PC-9 (cell line): ENCODE data around the gene IGFBP1. TPM values are rescaled to one million over a fixed set of nuclear protein-coding genes. Genes with fewer than 3 reads are reported as not detected.

ENCODE experiments used
- BruUV-seq: library from RNA; stranded (reverse); fragments of 400-500 nt; replicated peaks from 2 replicates; lab custom pipeline; 2021; lab: Mats Ljungman, UMichigan
- CTCF ChIA-PET: fragments of 300-600 bp; sonication (Branson Sonifier 250); formaldehyde crosslinking; loops from one replicate; lab custom pipeline; 2022; ENCODE audit warnings: antibody characterized with exemption; lab: Charles Lee
- POLR2A ChIA-PET: fragments of 300-600 bp; sonication (Branson Sonifier 250); formaldehyde crosslinking; loops from one replicate; lab custom pipeline; 2022; ENCODE audit warnings: antibody characterized with exemption; ENCODE audit not compliant: unreplicated experiment; lab: Charles Lee
- DNase-seq, 2 experiments: peaks; one replicate each; pipeline versions ENCODE4 v3.0.0 to v3.0.0-alpha.2; 2015 to 2022; ENCODE audit warnings: mixed read lengths in 1 of 2
- H2AFZ ChIP-seq: fragments of 200-600 bp; sonication (generic); 2 replicates; pipeline ENCODE4 v1.8.1; 2017; ENCODE audit warnings: antibody characterized with exemption
- H3F3A ChIP-seq: fragments of 200-600 bp; sonication (generic); 2 replicates; pipeline ENCODE4 v1.8.1; 2017; ENCODE audit warnings: antibody characterized with exemption, mild to moderate bottlenecking, low read depth; ENCODE audit not compliant: insufficient read depth
- H3K27ac ChIP-seq: fragments of 200-600 bp; sonication (generic); 2 replicates; pipeline ENCODE4 v1.6.1; 2016; ENCODE audit warnings: mixed run types
- H3K27me3 ChIP-seq: fragments of 200-600 bp; sonication (generic); 2 replicates; pipeline ENCODE4 v1.6.1; 2016; ENCODE audit warnings: low read depth, mixed run types; ENCODE audit not compliant: insufficient read depth
- H3K36me3 ChIP-seq: fragments of 200-600 bp; sonication (generic); 2 replicates; pipeline ENCODE4 v1.6.1; 2016; ENCODE audit warnings: low read depth, mixed run types
- H3K4me1 ChIP-seq: fragments of 200-600 bp; sonication (generic); replicated peaks from 2 replicates; pipeline ENCODE4 v1.6.1; 2016; ENCODE audit warnings: mixed run types; ENCODE audit not compliant: insufficient read depth
- H3K4me2 ChIP-seq: fragments of 200-600 bp; sonication (generic); 2 replicates; pipeline ENCODE4 v1.6.1; 2017; ENCODE audit warnings: mixed run types
- H3K4me3 ChIP-seq: fragments of 200-600 bp; sonication (generic); 2 replicates; pipeline ENCODE4 v1.6.1; 2016; ENCODE audit warnings: mixed run types
- H3K79me2 ChIP-seq: fragments of 200-600 bp; sonication (generic); 2 replicates; pipeline ENCODE4 v1.6.1; 2017; ENCODE audit warnings: low read depth, mixed run types
- H3K9me2 ChIP-seq: fragments of 200-600 bp; sonication (generic); 2 replicates; pipeline ENCODE4 v1.8.1; 2017; ENCODE audit warnings: mild to moderate bottlenecking; ENCODE audit not compliant: insufficient read depth
- H3K9me3 ChIP-seq: fragments of 200-600 bp; sonication (generic); 2 replicates; pipeline ENCODE4 v1.8.1; 2016; ENCODE audit warnings: low read depth; ENCODE audit not compliant: insufficient read depth
- H4K20me1 ChIP-seq: fragments of 200-600 bp; sonication (generic); 2 replicates; pipeline ENCODE4 v1.8.1; 2017; ENCODE audit not compliant: insufficient read depth
- EZH2 ChIP-seq: fragments of 200-600 bp; sonication (generic); IDR thresholded peaks from 2 replicates; pipeline ENCODE4 v1.8.0; 2017; ENCODE audit warnings: antibody characterized with exemption, low read depth
- intact Hi-C: fragments of 100-400 bp; cut with micrococcal nuclease; formaldehyde crosslinking; loops from one replicate; pipeline ENCODE4 v1.10.0; 2022; ENCODE audit not compliant: unreplicated experiment
- total RNA-seq: library from RNA; stranded (reverse); gene quantifications from 2 replicates; pipeline ENCODE4 v1.2.3, GENCODE V29; 2021
- TF ChIP-seq, protein P1 (sequence below): fragments of 200-600 bp; sonication (generic); conservative IDR thresholded peaks from 2 replicates; pipeline ENCODE4 v1.6.1; 2017; ENCODE audit warnings: mixed run types, antibody characterized with exemption, mild to moderate bottlenecking, moderate library complexity

Gene IGFBP1
- total RNA-seq, 1 experiment from 2014 or later, result 0.92 TPM

DNA sequence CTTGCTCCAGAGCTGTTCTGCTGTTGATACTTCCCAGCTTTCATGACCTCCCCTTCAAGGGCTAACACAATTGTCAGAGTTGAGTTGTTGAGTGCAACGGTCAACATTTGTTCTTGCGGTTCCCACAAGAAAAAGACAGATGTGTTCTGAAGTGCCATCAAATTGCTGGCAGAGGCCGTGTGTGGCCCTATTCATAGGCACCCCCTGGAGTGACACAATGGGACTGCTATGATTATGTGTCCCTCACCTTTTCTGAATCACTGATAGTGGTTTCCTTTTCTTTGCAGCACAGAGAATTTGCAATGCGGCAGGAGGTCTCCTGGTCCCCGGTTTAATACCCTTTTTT, 5.8 kb upstream of the IGFBP1 start:
- no peak for DNase-seq
- H3K4me3 ChIP-seq, result no peak overlapping the region
- intact Hi-C loops, result no loop called here
- peaks cover 25% of the 10 kb centered on the region; the same call in 1 of the 2 replicates for H3K9me3 ChIP-seq
- peaks cover 54% of the 10 kb centered on the region for H3K4me1 ChIP-seq
- no peaks in the 10 kb centered on the region for H3K9me2 ChIP-seq
- H3K27ac ChIP-seq, result peak overlapping the region; percentile 80
- no TSS peak for BruUV-seq
- no peaks in the 10 kb centered on the region for H3K36me3 ChIP-seq
- ChIA-PET CTCF (no interaction called here), POLR2A (interaction anchor here (0.6 kb wide), 1 partner anchor 708 kb away, joined by 10 read pairs; no protein-coding TSS in a partner anchor)
- H3K27me3 ChIP-seq, result no peaks in the 10 kb centered on the region
- peaks cover 10% of the 10 kb centered on the region for H3K79me2 ChIP-seq
- H3F3A ChIP-seq, result peaks cover 46% of the 10 kb centered on the region
- H3K4me2 ChIP-seq, result peak overlapping the region; percentile 24
- H2AFZ ChIP-seq, result no peak overlapping the region
- TF ChIP-seq, protein P1, sequence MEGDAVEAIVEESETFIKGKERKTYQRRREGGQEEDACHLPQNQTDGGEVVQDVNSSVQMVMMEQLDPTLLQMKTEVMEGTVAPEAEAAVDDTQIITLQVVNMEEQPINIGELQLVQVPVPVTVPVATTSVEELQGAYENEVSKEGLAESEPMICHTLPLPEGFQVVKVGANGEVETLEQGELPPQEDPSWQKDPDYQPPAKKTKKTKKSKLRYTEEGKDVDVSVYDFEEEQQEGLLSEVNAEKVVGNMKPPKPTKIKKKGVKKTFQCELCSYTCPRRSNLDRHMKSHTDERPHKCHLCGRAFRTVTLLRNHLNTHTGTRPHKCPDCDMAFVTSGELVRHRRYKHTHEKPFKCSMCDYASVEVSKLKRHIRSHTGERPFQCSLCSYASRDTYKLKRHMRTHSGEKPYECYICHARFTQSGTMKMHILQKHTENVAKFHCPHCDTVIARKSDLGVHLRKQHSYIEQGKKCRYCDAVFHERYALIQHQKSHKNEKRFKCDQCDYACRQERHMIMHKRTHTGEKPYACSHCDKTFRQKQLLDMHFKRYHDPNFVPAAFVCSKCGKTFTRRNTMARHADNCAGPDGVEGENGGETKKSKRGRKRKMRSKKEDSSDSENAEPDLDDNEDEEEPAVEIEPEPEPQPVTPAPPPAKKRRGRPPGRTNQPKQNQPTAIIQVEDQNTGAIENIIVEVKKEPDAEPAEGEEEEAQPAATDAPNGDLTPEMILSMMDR, result no peak
- TF ChIP-seq EZH2, result no peak
- H4K20me1 ChIP-seq, result no peaks in the 10 kb centered on the region

DNA sequence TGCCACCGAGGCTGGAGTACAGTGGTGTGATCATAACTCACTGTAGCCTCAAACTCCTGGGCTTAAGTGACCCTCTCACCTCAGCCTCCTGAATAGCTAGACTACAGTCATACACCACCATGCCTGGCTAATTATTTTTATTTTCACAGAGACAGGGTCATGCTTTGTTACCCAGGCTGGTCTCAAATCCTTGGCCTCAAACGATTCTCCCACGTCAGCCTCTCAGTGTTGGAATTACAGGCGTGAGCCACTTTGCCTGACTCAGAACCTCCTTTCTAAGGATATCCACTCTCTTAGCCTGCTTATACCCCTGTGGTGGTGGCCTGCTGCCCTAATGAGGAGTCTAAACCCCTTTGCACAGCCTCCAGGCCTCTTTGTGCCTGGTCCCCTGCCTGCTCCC, 4.2 kb upstream of the IGFBP1 start:
- POLR2A ChIA-PET, result interaction anchor here (0.6 kb wide), 1 partner anchor 345 kb away, joined by 5 read pairs; no protein-coding TSS in a partner anchor
- Histone ChIP-seq H3K27me3 (no peaks in the 10 kb centered on the region), H3F3A (peaks cover 46% of the 10 kb centered on the region), H3K36me3 (no peaks in the 10 kb centered on the region), H3K4me1 (peaks cover 65% of the 10 kb centered on the region), H3K4me2 (no peak overlapping the region), H4K20me1 (no peaks in the 10 kb centered on the region), H3K79me2 (peaks cover 17% of the 10 kb centered on the region), H3K4me3 (no peak overlapping the region), H2AFZ (no peak overlapping the region), H3K9me3 (peaks cover 8% of the 10 kb centered on the region; the same call in 1 of the 2 replicates), H3K27ac (peak overlapping the region; percentile 87; the same call in 1 of the 2 replicates), H3K9me2 (no peaks in the 10 kb centered on the region)
- no TSS peak for BruUV-seq
- no peak for TF ChIP-seq EZH2
- TF ChIP-seq, protein P1, result no peak
- CTCF ChIA-PET, result no interaction called here
- intact Hi-C loops, result no loop called here
- DNase-seq, result peak in 1 of 2 experiments; percentile 13

DNA sequence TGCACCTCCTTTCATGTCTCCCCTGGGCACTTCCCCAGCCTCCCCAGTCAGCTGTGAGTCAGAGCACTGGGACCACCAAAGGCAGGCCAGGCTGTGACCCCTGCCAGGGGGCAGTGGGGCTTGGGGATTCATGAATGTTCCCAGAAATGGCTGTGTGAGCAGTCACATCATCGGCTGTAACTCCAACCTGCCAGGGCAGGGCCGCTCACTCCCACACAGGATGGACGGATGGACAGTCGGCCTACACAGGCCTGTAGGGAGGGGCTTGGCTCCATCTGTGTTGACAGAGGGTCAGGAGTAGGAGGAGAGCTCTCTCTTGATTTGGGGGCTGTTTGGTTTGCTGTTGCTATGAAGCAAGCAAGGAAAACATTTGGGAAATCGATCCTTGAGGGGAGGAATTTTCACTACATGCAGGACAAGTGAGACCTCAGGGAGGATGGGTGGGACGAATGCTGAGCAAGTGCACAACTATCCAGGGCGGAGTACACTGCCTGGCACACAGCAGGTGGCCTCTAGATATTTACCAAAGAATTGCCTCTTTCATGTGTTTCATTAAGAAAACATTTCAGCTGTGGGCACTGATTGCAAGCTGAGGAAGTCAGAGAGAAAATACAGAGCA, 2.9 kb upstream of the IGFBP1 start:
- no peaks in the 10 kb centered on the region for H3K9me3 ChIP-seq
- H3F3A ChIP-seq, result peaks cover 46% of the 10 kb centered on the region
- 0 out of 2 replicates have a peak overlapping the region, but pooled peaks have one; percentile 5 for H2AFZ ChIP-seq
- H3K36me3 ChIP-seq, result no peaks in the 10 kb centered on the region
- intact Hi-C loops, result loop anchor here (1.0 kb wide), 1 partner anchor 93 kb away; no protein-coding TSS in a partner anchor
- BruUV-seq, result no TSS peak
- H3K4me2 ChIP-seq, result peak overlapping the region; percentile 92
- no peaks in the 10 kb centered on the region for H4K20me1 ChIP-seq
- no peaks in the 10 kb centered on the region for H3K27me3 ChIP-seq
- H3K9me2 ChIP-seq, result no peaks in the 10 kb centered on the region
- TF ChIP-seq, protein P1, result no peak
- no peak for TF ChIP-seq EZH2
- peaks cover 17% of the 10 kb centered on the region for H3K79me2 ChIP-seq
- H3K4me3 ChIP-seq, result peak overlapping the region; percentile 2; the same call in 1 of the 2 replicates
- peaks cover 70% of the 10 kb centered on the region for H3K4me1 ChIP-seq
- CTCF ChIA-PET, result interaction anchor here (0.9 to 1.3 kb wide), 2 partner anchors 33 to 34 kb away, joined by 3 to 5 read pairs; no protein-coding TSS in a partner anchor
- peak; percentile 80 to 99 for DNase-seq
- POLR2A ChIA-PET, result interaction anchor here (0.7 kb wide), 3 partner anchors 836 to 1117 kb away, joined by 3 to 4 read pairs (median 4); no protein-coding TSS in a partner anchor
- H3K27ac ChIP-seq, result peak overlapping the region; percentile 87
